Hematopoietic multipotent progenitor cell (in vitro differentiated cells): ENCODE data around the gene MS4A7. TPM values are rescaled to one million over a fixed set of nuclear protein-coding genes. Genes with fewer than 3 reads are reported as not detected.

Experiments used
- total RNA-seq: library from RNA; depleted of rRNA; stranded (reverse); fragments of >200 nt; gene quantifications from one replicate; pipeline ENCODE4 v1.2.3, GENCODE V29; 2012

The MS4A7 gene
- total RNA-seq, 1 donor, result 3.8 TPM

Other genes with a start within 250 kb of the MS4A7 start
- 4.3 TPM for gene MS4A6A, start 195.4 kb upstream of the MS4A7 start, total RNA-seq
- gene MS4A4E, start 135.4 kb upstream of the MS4A7 start, total RNA-seq, result 0.54 TPM
- gene MS4A4A, start 97.9 kb upstream of the MS4A7 start, total RNA-seq, result 1.1 TPM
- gene MS4A6E, start 51.3 kb upstream of the MS4A7 start, total RNA-seq, result not detected
- gene MS4A14, start 17.9 kb downstream of the MS4A7 start, total RNA-seq, result under 0.01 TPM
- gene MS4A5, start 51.0 kb downstream of the MS4A7 start, total RNA-seq, result not detected
- 3.2 TPM for gene MS4A1, start 77.3 kb downstream of the MS4A7 start, total RNA-seq
- gene MS4A12, start 114.2 kb downstream of the MS4A7 start, total RNA-seq, result not detected
- gene MS4A13, start 136.9 kb downstream of the MS4A7 start, total RNA-seq, result not detected